H9 (cell line): ENCODE data around the gene TUBA8. TPM values are rescaled to one million over a fixed set of nuclear protein-coding genes. Genes with fewer than 3 reads are reported as not detected.
"Not testable (repeated sequence)": the region's sequence is repeated elsewhere in the genome, so short reads cannot be mapped to it uniquely, and the experiment has no call there.

Experiments used
- DNase-seq: peaks from one replicate; pipeline ENCODE4 v3.0.0-alpha.2; 2017
- H2AFZ ChIP-seq: one replicate; pipeline ENCODE4 v1.6.1; 2013; ENCODE audit warnings: mild to moderate bottlenecking, low read length, control low read depth, moderate library complexity
- H2AK5ac ChIP-seq: 2 replicates; pipeline ENCODE4 v1.6.1; 2013; ENCODE audit warnings: low read length, control low read depth, mixed read lengths; ENCODE audit not compliant: insufficient read length
- H2BK120ac ChIP-seq: one replicate; pipeline ENCODE4 v1.6.1; 2013; ENCODE audit warnings: low read depth, mild to moderate bottlenecking, low read length, control low read depth, inconsistent platforms; ENCODE audit not compliant: poor library complexity, severe bottlenecking
- H2BK12ac ChIP-seq: 2 replicates; pipeline ENCODE4 v1.6.1; 2013; ENCODE audit warnings: low read length, control low read depth, mixed read lengths, low read depth; ENCODE audit not compliant: insufficient read length
- H2BK15ac ChIP-seq: 2 replicates; pipeline ENCODE4 v1.6.1; 2013; ENCODE audit warnings: low read depth, low read length, control low read depth
- H2BK20ac ChIP-seq: one replicate; pipeline ENCODE4 v1.6.1; 2013; ENCODE audit warnings: low read depth, mild to moderate bottlenecking, low read length, control low read depth, inconsistent platforms; ENCODE audit not compliant: poor library complexity, severe bottlenecking
- H2BK5ac ChIP-seq: 2 replicates; pipeline ENCODE4 v1.6.1; 2013; ENCODE audit warnings: low read length, control low read depth, mixed read lengths; ENCODE audit not compliant: insufficient read length
- H3K14ac ChIP-seq: 2 replicates; pipeline ENCODE4 v1.6.1; 2013; ENCODE audit warnings: low read length, control low read depth; ENCODE audit not compliant: insufficient read depth
- H3K18ac ChIP-seq: 2 replicates; pipeline ENCODE4 v1.6.1; 2013; ENCODE audit warnings: low read depth, mild to moderate bottlenecking, mixed read lengths, low read length, control low read depth; ENCODE audit not compliant: insufficient read length
- H3K23ac ChIP-seq: 2 replicates; pipeline ENCODE4 v1.6.1; 2013; ENCODE audit warnings: low read length, control low read depth, mixed read lengths, low read depth; ENCODE audit not compliant: insufficient read length
- H3K23me2 ChIP-seq: 2 replicates; pipeline ENCODE4 v1.6.1; 2013; ENCODE audit warnings: low read depth, mild to moderate bottlenecking, mixed read lengths, low read length, control low read depth; ENCODE audit not compliant: insufficient read length, poor library complexity, severe bottlenecking
- H3K27ac ChIP-seq: 2 replicates; pipeline ENCODE4 v1.5.1; 2013; ENCODE audit warnings: low read length, control low read depth, mixed read lengths, low read depth; ENCODE audit not compliant: insufficient read length
- H3K27me3 ChIP-seq: 2 replicates; pipeline ENCODE4 v1.6.1; 2013; ENCODE audit warnings: low read length, control low read depth, inconsistent platforms; ENCODE audit not compliant: insufficient read depth
- H3K4ac ChIP-seq: 2 replicates; pipeline ENCODE4 v1.6.1; 2013; ENCODE audit warnings: low read depth, mild to moderate bottlenecking, control low read depth, inconsistent platforms, low read length, moderate library complexity
- H3K4me1 ChIP-seq: 2 replicates; pipeline ENCODE4 v1.6.1; 2013; ENCODE audit warnings: low read length, control low read depth, inconsistent platforms; ENCODE audit not compliant: insufficient read depth
- H3K4me2 ChIP-seq: 2 replicates; pipeline ENCODE4 v1.6.1; 2013; ENCODE audit warnings: low read length, control low read depth, mixed read lengths; ENCODE audit not compliant: insufficient read length, insufficient read depth
- H3K56ac ChIP-seq: 2 replicates; pipeline ENCODE4 v1.6.1; 2013; ENCODE audit warnings: low read depth, mild to moderate bottlenecking, mixed read lengths, low read length, control low read depth; ENCODE audit not compliant: insufficient read length
- H3K79me1 ChIP-seq: 2 replicates; pipeline ENCODE4 v1.6.1; 2013; ENCODE audit warnings: low read depth, mild to moderate bottlenecking, moderate library complexity, low read length, control low read depth, inconsistent platforms; ENCODE audit not compliant: insufficient read depth, poor library complexity, severe bottlenecking
- H3K79me2 ChIP-seq: 2 replicates; pipeline ENCODE4 v1.6.1; 2013; ENCODE audit warnings: low read length, control low read depth, inconsistent platforms; ENCODE audit not compliant: insufficient read depth
- H3K9ac ChIP-seq: 2 replicates; pipeline ENCODE4 v1.6.1; 2013; ENCODE audit warnings: low read length, control low read depth, mixed read lengths; ENCODE audit not compliant: insufficient read length; ENCODE audit errors: extremely low read depth
- H3K9me3 ChIP-seq: one replicate; pipeline ENCODE4 v1.6.1; 2013; ENCODE audit warnings: low read depth, low read length, inconsistent platforms; ENCODE audit not compliant: control insufficient read depth
- H3T11ph ChIP-seq: one replicate; pipeline ENCODE4 v1.6.1; 2013; ENCODE audit warnings: mild to moderate bottlenecking, low read length, control low read depth, inconsistent platforms
- H4K20me1 ChIP-seq: one replicate; pipeline ENCODE4 v1.6.1; 2013; ENCODE audit not compliant: control insufficient read depth, insufficient read length, insufficient read depth
- H4K5ac ChIP-seq: 2 replicates; pipeline ENCODE4 v1.6.1; 2013; ENCODE audit warnings: low read depth, mild to moderate bottlenecking, mixed read lengths, low read length, control low read depth; ENCODE audit not compliant: insufficient read length
- H4K8ac ChIP-seq: replicated peaks from 2 replicates; pipeline ENCODE4 v1.6.1; 2013; ENCODE audit warnings: low read length, control low read depth, mixed read lengths, low read depth; ENCODE audit not compliant: insufficient read length
- H4K91ac ChIP-seq: 2 replicates; pipeline ENCODE4 v1.6.1; 2013; ENCODE audit warnings: low read depth, mild to moderate bottlenecking, moderate library complexity, mixed read lengths, low read length, control low read depth; ENCODE audit not compliant: insufficient read length
- H3K27ac Mint-ChIP-seq, 3 experiments: 2 replicates in 2 of 3; 3 replicates in 1 of 3; pipeline ENCODE4 v1.8.0; 2020 to 2021; ENCODE audit warnings: mixed read lengths in 3 of 3, mild to moderate bottlenecking in 1 of 3, moderate library complexity in 1 of 3
- H3K27me3 Mint-ChIP-seq: 2 replicates; pipeline ENCODE4 v1.8.0; 2021; ENCODE audit warnings: low read depth, mild to moderate bottlenecking, moderate library complexity, mixed read lengths
- H3K36me3 Mint-ChIP-seq, 3 experiments: 2 replicates in 2 of 3; 3 replicates in 1 of 3; pipeline ENCODE4 v1.8.0; 2020 to 2021; ENCODE audit warnings: low read depth in 3 of 3, mixed read lengths in 3 of 3; ENCODE audit not compliant: insufficient read depth in 1 of 3
- H3K4me1 Mint-ChIP-seq, 2 experiments: 2 replicates each; pipeline ENCODE4 v1.8.0; 2020; ENCODE audit warnings: mixed read lengths in 2 of 2
- H3K4me3 Mint-ChIP-seq, 2 experiments: 2 replicates in 1 of 2; 3 replicates in 1 of 2; pipeline ENCODE4 v1.8.0; 2020 to 2021; ENCODE audit warnings: mild to moderate bottlenecking in 2 of 2, mixed read lengths in 2 of 2, moderate library complexity in 1 of 2
- H3K9me3 Mint-ChIP-seq, 2 experiments: 2 replicates in 1 of 2; 3 replicates in 1 of 2; pipeline ENCODE4 v1.8.0; 2020; ENCODE audit warnings: mild to moderate bottlenecking in 2 of 2, mixed read lengths in 2 of 2, moderate library complexity in 1 of 2
- WGBS: extraction: QIAGEN DNeasy Blood & Tissue Kit; methylation state at CpG from one replicate; pipeline ENCODE4 v1.1.7; 2013; ENCODE audit warnings: missing lambda C conversion rate, low lambda C conversion rate, mixed read lengths; ENCODE audit not compliant: insufficient read length; ENCODE audit errors: extremely low coverage; 5-methylcytosine and 5-hydroxymethylcytosine counted together
- total RNA-seq: library from RNA; stranded (reverse); gene quantifications from 2 replicates; pipeline ENCODE4 v1.2.1, GENCODE V29; 2021

The TUBA8 gene
- total RNA-seq, 1 experiment from 2014 or later, result 2.0 TPM

- H3K9ac ChIP-seq, H3K23me2 ChIP-seq, H4K20me1 ChIP-seq, H3K79me1 ChIP-seq, H2AFZ ChIP-seq, H3K27ac Mint-ChIP-seq, H3K9me3 ChIP-seq, H2BK20ac ChIP-seq, H3K4me3 Mint-ChIP-seq, H2BK15ac ChIP-seq, H3K79me2 ChIP-seq, H3K4me2 ChIP-seq, H3K56ac ChIP-seq, H2BK5ac ChIP-seq, H3K27me3 ChIP-seq, H3K9me3 Mint-ChIP-seq, H3K36me3 Mint-ChIP-seq, H4K8ac ChIP-seq, H3K4me1 Mint-ChIP-seq, H3K4ac ChIP-seq, DNase-seq, H4K5ac ChIP-seq, H3K18ac ChIP-seq, H3K27me3 Mint-ChIP-seq, H3K14ac ChIP-seq, H3K27ac ChIP-seq, H3T11ph ChIP-seq, H3K23ac ChIP-seq, H2BK12ac ChIP-seq, H2BK120ac ChIP-seq, H3K4me1 ChIP-seq, H2AK5ac ChIP-seq, H4K91ac ChIP-seq: not testable (repeated sequence)
- no CpG with 5 or more reads among the region's 3 CpGs for WGBS
Observed at GRCh38 chr22:18172203-18172602, 61.6 kb downstream of the TUBA8 start.

GRCh38 chr22:18172776-18173175, 62.2 kb downstream of the TUBA8 start:
- H3K4me3 Mint-ChIP-seq, H3K56ac ChIP-seq, H2BK15ac ChIP-seq, H3K9me3 ChIP-seq, H3K79me1 ChIP-seq, H2BK5ac ChIP-seq, H4K91ac ChIP-seq, H3K27me3 ChIP-seq, DNase-seq, H3K23ac ChIP-seq, H2BK120ac ChIP-seq, H3K79me2 ChIP-seq, H4K20me1 ChIP-seq, H2AK5ac ChIP-seq, H3K36me3 Mint-ChIP-seq, H3K18ac ChIP-seq, H4K8ac ChIP-seq, H3K27me3 Mint-ChIP-seq, H3T11ph ChIP-seq, H3K4me1 Mint-ChIP-seq, H3K4me2 ChIP-seq, H3K14ac ChIP-seq, H2AFZ ChIP-seq, H3K9ac ChIP-seq, H3K23me2 ChIP-seq, H2BK20ac ChIP-seq, H2BK12ac ChIP-seq, H3K4ac ChIP-seq, H3K9me3 Mint-ChIP-seq, H3K27ac ChIP-seq, H4K5ac ChIP-seq, H3K4me1 ChIP-seq: not testable (repeated sequence)
- no CpG with 5 or more reads among the region's 8 CpGs for WGBS
- H3K27ac Mint-ChIP-seq, result peak overlapping the region in 1 of 3 experiments; percentile 57; a peak in 1 of 7 replicates
